Measurements from ENCODE around the gene SLC25A22. TPM values are rescaled to one million over a fixed set of nuclear protein-coding genes. Genes with fewer than 3 reads are reported as not detected.
A peak's percentile ranks its signal among the peaks of the same experiment; 100 is the strongest.

The SLC25A22 gene
- total RNA-seq, 1 donor from 2014 or later = 20.8 TPM

GRCh38 chr11:770642-771616, 27.2 kb downstream of the SLC25A22 start:
- intact Hi-C loops (cut with DNase I) = no loop called here
- H3K27ac ChIP-seq = no peak overlapping the region
- peaks cover 46% of the 10 kb centered on the region for H3K36me3 ChIP-seq

DNA sequence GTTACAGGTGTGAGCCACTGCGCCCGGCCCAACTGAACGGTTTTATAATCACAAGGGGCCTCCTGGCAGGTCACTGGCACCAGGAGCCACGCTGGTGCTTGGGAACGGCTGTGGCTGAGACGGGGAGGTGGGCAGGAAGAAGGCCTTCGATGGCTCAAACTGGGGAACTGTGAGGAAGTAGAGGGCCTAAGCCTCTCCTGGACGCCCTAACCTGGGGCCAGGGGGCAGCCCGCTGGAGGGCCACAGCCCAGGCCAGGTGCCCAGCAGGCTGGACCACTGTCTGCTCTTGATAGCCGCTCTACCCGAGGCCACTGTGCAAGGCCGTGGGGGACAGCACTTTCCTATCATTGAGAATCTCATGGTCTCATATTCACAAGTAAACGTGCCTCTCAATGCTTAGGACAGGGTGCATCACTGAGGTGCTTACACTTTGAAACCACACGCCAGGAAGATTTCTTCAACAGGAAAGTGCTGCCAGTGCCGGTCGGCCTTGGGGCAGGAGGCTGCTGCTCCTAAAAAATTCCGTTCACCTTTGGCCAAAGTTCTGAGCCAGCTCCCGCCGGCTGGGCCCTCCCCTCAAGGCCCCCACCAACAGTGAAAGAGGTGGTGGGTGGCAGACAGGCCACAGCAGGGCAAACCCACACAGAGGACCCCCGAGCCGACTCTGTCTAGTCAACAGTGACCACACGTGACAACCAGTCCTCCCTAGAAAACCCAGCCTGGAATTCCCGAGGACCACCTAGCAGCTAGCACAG, 28.0 kb downstream of the SLC25A22 start:
- peaks cover 55% of the 10 kb centered on the region for H3K36me3 ChIP-seq
- ATAC-seq (no peak), DNase-seq (no peak)
- H3K9me3 ChIP-seq = no peaks in the 10 kb centered on the region
- no peak overlapping the region for H3K27ac ChIP-seq
- peaks cover 1% of the 10 kb centered on the region for H3K4me1 ChIP-seq
- intact Hi-C loops (cut with DNase I) = no loop called here
- H3K27me3 ChIP-seq = no peaks in the 10 kb centered on the region
- H3K4me3 ChIP-seq = no peak overlapping the region
- TF ChIP-seq CTCF (IDR thresholded peaks at IDR 0.05) = no peak

More at GRCh38 chr11:770642-771616, 27.2 kb downstream of the SLC25A22 start:
- peaks cover 10% of the 10 kb centered on the region for H3K4me1 ChIP-seq
- no peak for TF ChIP-seq CTCF (IDR thresholded peaks at IDR 0.05)
- H3K4me3 ChIP-seq = no peak overlapping the region
- peak; percentile 57 for DNase-seq
- no peaks in the 10 kb centered on the region for H3K9me3 ChIP-seq
- no peaks in the 10 kb centered on the region for H3K27me3 ChIP-seq
- ATAC-seq = peak; percentile 2

- no peaks in the 10 kb centered on the region for H3K9me3 ChIP-seq
- peaks cover 65% of the 10 kb centered on the region for H3K36me3 ChIP-seq
These were observed 30.8 kb downstream of the SLC25A22 start for GRCh38 chr11:767238-767637.

DNA sequence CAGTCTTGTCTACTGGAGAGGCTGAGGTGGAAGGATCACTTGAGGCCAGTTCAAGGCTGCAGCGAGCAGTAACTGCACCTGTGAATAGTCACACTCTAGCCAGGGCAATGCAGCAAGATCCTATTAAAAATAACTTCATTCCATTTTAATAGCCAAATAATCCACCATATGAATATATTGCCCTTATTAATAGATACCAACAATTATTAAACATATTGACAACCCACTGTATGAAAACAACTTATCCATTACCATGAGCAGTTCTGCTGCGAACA, 31.2 kb downstream of the SLC25A22 start:
- Histone ChIP-seq H3K36me3 (peaks cover 68% of the 10 kb centered on the region), H3K27me3 (no peaks in the 10 kb centered on the region), H3K27ac (no peak overlapping the region), H3K9me3 (no peaks in the 10 kb centered on the region), H3K4me3 (no peak overlapping the region), H3K4me1 (no peaks in the 10 kb centered on the region)
- ATAC-seq (no peak), DNase-seq (no peak)
- no peak for TF ChIP-seq CTCF (IDR thresholded peaks at IDR 0.05)
- intact Hi-C loops (cut with DNase I) = no loop called here

More at GRCh38 chr11:767238-767637, 30.8 kb downstream of the SLC25A22 start:
- Histone ChIP-seq H3K27ac (no peak overlapping the region), H3K4me1 (no peaks in the 10 kb centered on the region), H3K4me3 (no peak overlapping the region), H3K27me3 (no peaks in the 10 kb centered on the region)
- ATAC-seq = no peak
- TF ChIP-seq CTCF (IDR thresholded peaks at IDR 0.05) = no peak
- intact Hi-C loops (cut with DNase I) = no loop called here
- no peak for DNase-seq

- Histone ChIP-seq H3K4me3 (no peak overlapping the region), H3K4me1 (no peaks in the 10 kb centered on the region), H3K27ac (no peak overlapping the region), H3K36me3 (peaks cover 69% of the 10 kb centered on the region), H3K27me3 (no peaks in the 10 kb centered on the region), H3K9me3 (no peaks in the 10 kb centered on the region)
- TF ChIP-seq CTCF (IDR thresholded peaks at IDR 0.05) = no peak
- intact Hi-C loops (cut with DNase I) = no loop called here
- DNase-seq (no peak), ATAC-seq (no peak)
These were observed 31.8 kb downstream of the SLC25A22 start for GRCh38 chr11:766106-766935.
